Kidney (tissue), 14 donors: ENCODE results near the gene ACVR2B. TPM values are rescaled to one million over a fixed set of nuclear protein-coding genes. Genes with fewer than 3 reads are reported as not detected.

Experiments used
- DNase-seq, 5 donors: peaks; one replicate each; pipeline ENCODE4 v3.0.0-alpha.2; 2013 to 2020
- FAIRE-seq: peaks from 2 replicates; lab custom pipeline; 2012; peaks lifted over from hg19 to GRCh38; lab: Jason Lieb, UNC
- H3K27ac ChIP-seq, 2 donors: one replicate each; pipeline ENCODE4 v1.7.0; 2013; ENCODE audit warnings: low read depth in 2 of 2, low read length in 2 of 2, inconsistent platforms in 1 of 2
- H3K27me3 ChIP-seq: one replicate; pipeline ENCODE4 v1.7.1; 2013; ENCODE audit warnings: low read length, inconsistent platforms; ENCODE audit not compliant: control insufficient read depth, insufficient read depth
- H3K36me3 ChIP-seq, 3 donors: one replicate each; pipeline versions ENCODE4 v1.7.0 to v1.7.1; 2013; ENCODE audit warnings: low read length in 3 of 3, control low read depth in 1 of 3, inconsistent platforms in 1 of 3; ENCODE audit not compliant: insufficient read depth in 3 of 3, control insufficient read depth in 2 of 3
- H3K4me1 ChIP-seq, 3 donors: one replicate each; pipeline versions ENCODE4 v1.7.0 to v1.7.1; 2013; ENCODE audit warnings: low read length in 3 of 3, inconsistent platforms in 1 of 3, low read depth in 1 of 3; ENCODE audit not compliant: control insufficient read depth in 2 of 3, insufficient read depth in 2 of 3
- H3K4me3 ChIP-seq, 3 donors: one replicate each; pipeline versions ENCODE4 v1.7.0 to v1.8.1; 2013; ENCODE audit warnings: low read length in 3 of 3, control low read depth in 1 of 3, inconsistent platforms in 1 of 3
- H3K9ac ChIP-seq, 3 donors: one replicate each; pipeline versions ENCODE4 v1.7.0 to v1.7.1; 2013; ENCODE audit warnings: low read length in 3 of 3, control low read depth in 1 of 3, inconsistent platforms in 1 of 3
- H3K9me3 ChIP-seq, 3 donors: one replicate each; pipeline versions ENCODE4 v1.7.0 to v1.7.1; 2013; ENCODE audit warnings: low read length in 3 of 3, control low read depth in 1 of 3, inconsistent platforms in 1 of 3; ENCODE audit not compliant: control insufficient read depth in 2 of 3, insufficient read depth in 1 of 3
- CTCF ChIP-seq: IDR thresholded peaks from 3 replicates; pipeline ENCODE4 v1.5.1; 2012; ENCODE audit warnings: mild to moderate bottlenecking, moderate library complexity, borderline replicate concordance; ENCODE audit not compliant: insufficient read depth; ENCODE audit errors: extremely low read depth
- intact Hi-C: fragments of 100-400 bp; cut with DNase I; formaldehyde crosslinking; loops from one replicate; pipeline ENCODE4 v1.11.1; 2022
- polyA plus RNA-seq: library from polyadenylated mRNA; stranded (reverse); fragments of 350-450 nt; fragmentation: Illumina TruSeq; extraction: RNeasy Lipid Tissue Mini Kit (QIAGEN cat#74804); gene quantifications from one replicate; pipeline ENCODE4 v1.2.3, GENCODE V29; 2014; ENCODE audit warnings: low read depth, low replicate concordance; ENCODE audit not compliant: insufficient read depth
- total RNA-seq: library from RNA; stranded (reverse); fragmentation: NEBNext Ultra II Directional; extraction: Animal tissue kit (Norgen Biotek cat#: 25700); gene quantifications from one replicate; pipeline ENCODE4 v1.2.1, GENCODE V29; 2021
- donor health status: control.
- donor health status: control.
- donor health status: control.
- donor health status: control.
- donor health status: control.
- donor health status: DM: yes; HTN: yes; CAD: no.
- donor health status: Normal renal cell carcinoma (clear cell type).

The ACVR2B gene
- total and polyA plus RNA-seq, 2 donors from 2014 or later = 1.2 to 11.2 TPM

DNA sequence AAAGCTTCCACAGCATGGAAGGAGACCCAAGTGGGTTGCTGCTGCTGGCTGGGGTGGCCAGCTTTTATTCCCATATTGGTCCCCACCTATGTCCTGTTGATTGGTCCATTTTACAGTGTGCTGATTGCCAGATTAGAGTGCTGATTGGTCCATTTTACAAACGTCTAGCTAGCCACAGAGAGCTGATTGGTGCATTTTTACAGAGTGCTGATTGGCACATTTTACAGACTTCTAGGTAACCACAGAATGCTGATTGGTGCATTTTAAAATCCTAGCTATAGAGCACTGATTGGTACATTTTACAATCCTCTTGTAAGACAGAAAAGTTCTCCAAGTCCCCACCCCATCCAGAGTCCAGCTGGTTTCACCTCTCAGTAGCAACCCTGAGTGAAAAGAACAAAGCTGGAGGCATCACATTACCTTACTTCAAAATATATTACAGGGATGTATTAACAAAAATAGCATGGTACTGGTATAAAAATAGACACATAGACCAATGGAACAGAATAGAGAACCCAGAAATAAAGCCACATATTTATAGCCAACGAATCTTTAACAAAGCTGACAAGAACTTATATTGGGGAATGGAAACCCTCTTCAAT, 7.5 kb upstream of the ACVR2B start:
- H3K4me1 ChIP-seq = no peaks in the 10 kb centered on the region
- no peaks in the 10 kb centered on the region for H3K36me3 ChIP-seq
- no peaks in the 10 kb centered on the region for H3K9me3 ChIP-seq
- H3K27ac ChIP-seq = no peak overlapping the region
- H3K27me3 ChIP-seq = no peaks in the 10 kb centered on the region
- intact Hi-C loops = no loop called here
- FAIRE-seq = no peak
- no peak for TF ChIP-seq CTCF
- DNase-seq = no peak
- no peak overlapping the region for H3K4me3 ChIP-seq
- H3K9ac ChIP-seq = no peak overlapping the region

DNA sequence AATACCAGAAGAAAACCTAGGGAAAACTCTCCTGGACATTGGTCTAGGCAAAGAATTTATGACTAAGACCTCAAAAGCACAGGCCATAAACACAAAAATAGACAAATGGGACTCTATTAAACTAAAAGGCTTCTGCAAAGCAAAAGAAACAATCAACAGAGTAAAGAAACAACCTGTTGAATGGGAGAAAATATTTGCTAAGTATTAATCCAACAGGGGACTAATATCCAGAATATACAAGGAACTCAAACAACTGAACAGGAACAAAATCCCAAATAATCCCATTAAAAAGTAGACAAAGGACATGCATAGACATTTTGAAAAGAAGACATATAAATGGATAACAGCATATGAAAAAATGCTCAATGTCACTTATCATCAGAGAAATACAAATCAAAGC, 6.9 kb upstream of the ACVR2B start:
- no peaks in the 10 kb centered on the region for H3K4me1 ChIP-seq
- intact Hi-C loops = no loop called here
- H3K9ac ChIP-seq = no peak overlapping the region
- no peaks in the 10 kb centered on the region for H3K36me3 ChIP-seq
- no peak for FAIRE-seq
- TF ChIP-seq CTCF = no peak
- DNase-seq = no peak
- no peak overlapping the region for H3K27ac ChIP-seq
- H3K27me3 ChIP-seq = no peaks in the 10 kb centered on the region
- no peaks in the 10 kb centered on the region for H3K9me3 ChIP-seq
- H3K4me3 ChIP-seq = no peak overlapping the region

GRCh38 chr3:38450853-38451252, 2.8 kb upstream of the ACVR2B start:
- intact Hi-C loops = no loop called here
- Histone ChIP-seq H3K9me3 (no peaks in the 10 kb centered on the region), H3K36me3 (no peaks in the 10 kb centered on the region), H3K4me3 (no peak overlapping the region), H3K27ac (no peak overlapping the region), H3K27me3 (no peaks in the 10 kb centered on the region), H3K4me1 (peaks cover 0 to 9% (median 9%) of the 10 kb centered on the region in 3 donors), H3K9ac (no peak overlapping the region)
- FAIRE-seq (no peak), DNase-seq (no peak)
- TF ChIP-seq CTCF = no peak

DNA sequence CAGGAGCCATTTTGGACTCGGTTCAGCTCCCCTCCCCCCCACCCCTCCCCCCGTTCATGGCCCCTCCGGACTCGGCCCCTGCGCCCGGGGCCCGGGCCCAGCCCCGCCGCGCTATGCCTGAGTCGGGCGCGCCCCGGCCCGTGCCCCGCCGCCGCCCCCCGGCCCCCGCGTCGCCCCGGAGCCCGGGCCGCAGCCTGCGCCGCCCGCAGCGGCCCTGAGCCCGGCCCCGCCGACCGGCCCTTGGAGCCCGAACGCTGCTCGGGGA, 155 bp downstream of the ACVR2B start:
- no peaks in the 10 kb centered on the region for H3K27me3 ChIP-seq
- intact Hi-C loops = no loop called here
- H3K9ac ChIP-seq = no peak overlapping the region
- H3K36me3 ChIP-seq = no peaks in the 10 kb centered on the region
- H3K4me1 ChIP-seq = peaks cover 3 to 34% (median 27%) of the 10 kb centered on the region in 3 donors
- H3K27ac ChIP-seq = peak overlapping the region; percentile 75 to 85
- TF ChIP-seq CTCF = no peak
- H3K4me3 ChIP-seq = peak overlapping the region in 2 of 3 donors; percentile 9 to 91
- H3K9me3 ChIP-seq = no peaks in the 10 kb centered on the region
- no peak for FAIRE-seq
- no peak for DNase-seq
